ENCODE measurements around the gene HGF.

HGF gene

GRCh38 chr7:81715984-81716588, 53.8 kb downstream of the HGF start:
- H3K9me3 ChIP-seq (ENCODE audit: control insufficient read depth, insufficient read depth, low read depth, low read length) = no peaks in the 10 kb centered on the region
- H3K4me3 ChIP-seq (ENCODE audit: low read depth, low read length) = no peak overlapping the region
- no peak overlapping the region for H3K9ac ChIP-seq (ENCODE audit: low read length)
- H3K36me3 ChIP-seq (ENCODE audit: control insufficient read depth, insufficient read depth, low read length) = no peaks in the 10 kb centered on the region
- no peaks in the 10 kb centered on the region for H3K4me1 ChIP-seq (ENCODE audit: control insufficient read depth, insufficient read depth, low read length)
- no peaks in the 10 kb centered on the region for H3K27me3 ChIP-seq (ENCODE audit: control insufficient read depth, insufficient read depth, low read length)
- H3K27ac ChIP-seq (ENCODE audit: low read depth, low read length) = no peak overlapping the region

GRCh38 chr7:81714306-81714705, 55.5 kb downstream of the HGF start:
- Histone ChIP-seq H3K4me1 (ENCODE audit: control insufficient read depth, insufficient read depth, low read length) (no peaks in the 10 kb centered on the region), H3K27ac (ENCODE audit: low read depth, low read length) (no peak overlapping the region), H3K9ac (ENCODE audit: low read length) (no peak overlapping the region), H3K4me3 (ENCODE audit: low read depth, low read length) (no peak overlapping the region), H3K36me3 (ENCODE audit: control insufficient read depth, insufficient read depth, low read length) (no peaks in the 10 kb centered on the region), H3K27me3 (ENCODE audit: control insufficient read depth, insufficient read depth, low read length) (no peaks in the 10 kb centered on the region), H3K9me3 (ENCODE audit: control insufficient read depth, insufficient read depth, low read depth, low read length) (no peaks in the 10 kb centered on the region)

GRCh38 chr7:81710751-81711150, 59.1 kb downstream of the HGF start:
- Histone ChIP-seq H3K9ac (ENCODE audit: low read length) (no peak overlapping the region), H3K9me3 (ENCODE audit: control insufficient read depth, insufficient read depth, low read depth, low read length) (no peaks in the 10 kb centered on the region), H3K27ac (ENCODE audit: low read depth, low read length) (no peak overlapping the region), H3K4me3 (ENCODE audit: low read depth, low read length) (no peak overlapping the region), H3K36me3 (ENCODE audit: control insufficient read depth, insufficient read depth, low read length) (no peaks in the 10 kb centered on the region), H3K27me3 (ENCODE audit: control insufficient read depth, insufficient read depth, low read length) (no peaks in the 10 kb centered on the region), H3K4me1 (ENCODE audit: control insufficient read depth, insufficient read depth, low read length) (0 out of 2 replicates have a peak, but pooled peaks cover 4% of the 10 kb centered on the region)

GRCh38 chr7:81709836-81710235, 60.0 kb downstream of the HGF start:
- Histone ChIP-seq H3K9ac (ENCODE audit: low read length) (no peak overlapping the region), H3K36me3 (ENCODE audit: control insufficient read depth, insufficient read depth, low read length) (no peaks in the 10 kb centered on the region), H3K4me3 (ENCODE audit: low read depth, low read length) (no peak overlapping the region), H3K27ac (ENCODE audit: low read depth, low read length) (no peak overlapping the region), H3K9me3 (ENCODE audit: control insufficient read depth, insufficient read depth, low read depth, low read length) (no peaks in the 10 kb centered on the region), H3K4me1 (ENCODE audit: control insufficient read depth, insufficient read depth, low read length) (0 out of 2 replicates have a peak, but pooled peaks cover 4% of the 10 kb centered on the region), H3K27me3 (ENCODE audit: control insufficient read depth, insufficient read depth, low read length) (no peaks in the 10 kb centered on the region)

GRCh38 chr7:81707966-81708365, 61.9 kb downstream of the HGF start:
- Histone ChIP-seq H3K27ac (ENCODE audit: low read depth, low read length) (no peak overlapping the region), H3K27me3 (ENCODE audit: control insufficient read depth, insufficient read depth, low read length) (no peaks in the 10 kb centered on the region), H3K4me3 (ENCODE audit: low read depth, low read length) (no peak overlapping the region), H3K36me3 (ENCODE audit: control insufficient read depth, insufficient read depth, low read length) (no peaks in the 10 kb centered on the region), H3K4me1 (ENCODE audit: control insufficient read depth, insufficient read depth, low read length) (0 out of 2 replicates have a peak, but pooled peaks cover 4% of the 10 kb centered on the region), H3K9me3 (ENCODE audit: control insufficient read depth, insufficient read depth, low read depth, low read length) (no peaks in the 10 kb centered on the region), H3K9ac (ENCODE audit: low read length) (no peak overlapping the region)

GRCh38 chr7:81707196-81707595, 62.7 kb downstream of the HGF start:
- Histone ChIP-seq H3K9me3 (ENCODE audit: control insufficient read depth, insufficient read depth, low read depth, low read length) (no peaks in the 10 kb centered on the region), H3K27ac (ENCODE audit: low read depth, low read length) (no peak overlapping the region), H3K4me1 (ENCODE audit: control insufficient read depth, insufficient read depth, low read length) (0 out of 2 replicates have a peak, but pooled peaks cover 4% of the 10 kb centered on the region), H3K27me3 (ENCODE audit: control insufficient read depth, insufficient read depth, low read length) (no peaks in the 10 kb centered on the region), H3K9ac (ENCODE audit: low read length) (no peak overlapping the region), H3K36me3 (ENCODE audit: control insufficient read depth, insufficient read depth, low read length) (no peaks in the 10 kb centered on the region), H3K4me3 (ENCODE audit: low read depth, low read length) (no peak overlapping the region)

GRCh38 chr7:81705206-81705605, 64.6 kb downstream of the HGF start:
- Histone ChIP-seq H3K27ac (ENCODE audit: low read depth, low read length) (no peak overlapping the region), H3K4me1 (ENCODE audit: control insufficient read depth, insufficient read depth, low read length) (0 out of 2 replicates have a peak, but pooled peaks cover 4% of the 10 kb centered on the region), H3K4me3 (ENCODE audit: low read depth, low read length) (no peak overlapping the region), H3K9ac (ENCODE audit: low read length) (no peak overlapping the region), H3K9me3 (ENCODE audit: control insufficient read depth, insufficient read depth, low read depth, low read length) (no peaks in the 10 kb centered on the region), H3K36me3 (ENCODE audit: control insufficient read depth, insufficient read depth, low read length) (no peaks in the 10 kb centered on the region), H3K27me3 (ENCODE audit: control insufficient read depth, insufficient read depth, low read length) (no peaks in the 10 kb centered on the region)

- H3K27me3 ChIP-seq (ENCODE audit: control insufficient read depth, insufficient read depth, low read length) = no peaks in the 10 kb centered on the region
- no peak overlapping the region for H3K27ac ChIP-seq (ENCODE audit: low read depth, low read length)
- H3K4me1 ChIP-seq (ENCODE audit: control insufficient read depth, insufficient read depth, low read length) = 0 out of 2 replicates have a peak, but pooled peaks cover 4% of the 10 kb centered on the region
- H3K4me3 ChIP-seq (ENCODE audit: low read depth, low read length) = no peak overlapping the region
- no peak overlapping the region for H3K9ac ChIP-seq (ENCODE audit: low read length)
- H3K9me3 ChIP-seq (ENCODE audit: control insufficient read depth, insufficient read depth, low read depth, low read length) = no peaks in the 10 kb centered on the region
- H3K36me3 ChIP-seq (ENCODE audit: control insufficient read depth, insufficient read depth, low read length) = no peaks in the 10 kb centered on the region
Measured at GRCh38 chr7:81704595-81704994, 65.3 kb downstream of the HGF start.

- no peak overlapping the region for H3K4me3 ChIP-seq (ENCODE audit: low read depth, low read length)
- H3K27me3 ChIP-seq (ENCODE audit: control insufficient read depth, insufficient read depth, low read length) = no peaks in the 10 kb centered on the region
- H3K27ac ChIP-seq (ENCODE audit: low read depth, low read length) = no peak overlapping the region
- no peaks in the 10 kb centered on the region for H3K4me1 ChIP-seq (ENCODE audit: control insufficient read depth, insufficient read depth, low read length)
- no peaks in the 10 kb centered on the region for H3K36me3 ChIP-seq (ENCODE audit: control insufficient read depth, insufficient read depth, low read length)
- no peak overlapping the region for H3K9ac ChIP-seq (ENCODE audit: low read length)
- H3K9me3 ChIP-seq (ENCODE audit: control insufficient read depth, insufficient read depth, low read depth, low read length) = no peaks in the 10 kb centered on the region
Measured at GRCh38 chr7:81698965-81699364, 70.9 kb downstream of the HGF start.

- Histone ChIP-seq H3K27ac (ENCODE audit: low read depth, low read length) (no peak overlapping the region), H3K4me1 (ENCODE audit: control insufficient read depth, insufficient read depth, low read length) (peaks cover 15% of the 10 kb centered on the region; the same call in 1 of the 2 replicates), H3K4me3 (ENCODE audit: low read depth, low read length) (no peak overlapping the region), H3K27me3 (ENCODE audit: control insufficient read depth, insufficient read depth, low read length) (no peaks in the 10 kb centered on the region), H3K9ac (ENCODE audit: low read length) (no peak overlapping the region), H3K9me3 (ENCODE audit: control insufficient read depth, insufficient read depth, low read depth, low read length) (no peaks in the 10 kb centered on the region), H3K36me3 (ENCODE audit: control insufficient read depth, insufficient read depth, low read length) (no peaks in the 10 kb centered on the region)
Measured at GRCh38 chr7:81694711-81695110, 75.1 kb downstream of the HGF start.

- Histone ChIP-seq H3K9ac (ENCODE audit: low read length) (no peak overlapping the region), H3K4me1 (ENCODE audit: control insufficient read depth, insufficient read depth, low read length) (peaks cover 23% of the 10 kb centered on the region; the same call in 1 of the 2 replicates)
Measured at GRCh38 chr7:81693894-81694293, 76.0 kb downstream of the HGF start.

More at GRCh38 chr7:81693894-81694293, 76.0 kb downstream of the HGF start:
- no peaks in the 10 kb centered on the region for H3K9me3 ChIP-seq (ENCODE audit: control insufficient read depth, insufficient read depth, low read depth, low read length)
- no peak overlapping the region for H3K4me3 ChIP-seq (ENCODE audit: low read depth, low read length)
- H3K27me3 ChIP-seq (ENCODE audit: control insufficient read depth, insufficient read depth, low read length) = no peaks in the 10 kb centered on the region
- H3K27ac ChIP-seq (ENCODE audit: low read depth, low read length) = no peak overlapping the region
- no peaks in the 10 kb centered on the region for H3K36me3 ChIP-seq (ENCODE audit: control insufficient read depth, insufficient read depth, low read length)
